Liver (tissue), 9 donors: ENCODE results near the gene LCE1C. TPM values are rescaled to one million over a fixed set of nuclear protein-coding genes. Genes with fewer than 3 reads are reported as not detected.

ENCODE experiments used
- DNase-seq: peaks from one replicate; pipeline ENCODE4 v3.0.0-alpha.2; 2017; ENCODE audit warnings: low spot score
- H3K27ac ChIP-seq, 2 donors: one replicate each; pipeline ENCODE4 v1.7.0; 2013; ENCODE audit warnings: inconsistent platforms in 2 of 2, low read length in 2 of 2, control low read depth in 1 of 2, low read depth in 1 of 2, mild to moderate bottlenecking in 1 of 2
- H3K27me3 ChIP-seq, 4 donors: one replicate each; pipeline versions ENCODE4 v1.6.1 to v1.7.0; 2013; ENCODE audit warnings: low read length in 3 of 4, inconsistent platforms in 1 of 4, mild to moderate bottlenecking in 1 of 4, moderate library complexity in 1 of 4; ENCODE audit not compliant: control insufficient read depth in 4 of 4, insufficient read depth in 4 of 4
- H3K36me3 ChIP-seq, 4 donors: one replicate each; pipeline versions ENCODE4 v1.6.1 to v1.7.0; 2013; ENCODE audit warnings: low read length in 3 of 4, mild to moderate bottlenecking in 3 of 4, low read depth in 1 of 4, moderate library complexity in 1 of 4; ENCODE audit not compliant: control insufficient read depth in 4 of 4, insufficient read depth in 3 of 4
- H3K4me1 ChIP-seq, 4 donors: one replicate each; pipeline versions ENCODE4 v1.6.1 to v1.7.0; 2013; ENCODE audit warnings: low read length in 3 of 4, mild to moderate bottlenecking in 3 of 4, moderate library complexity in 1 of 4; ENCODE audit not compliant: control insufficient read depth in 4 of 4, insufficient read depth in 4 of 4
- H3K4me3 ChIP-seq, 3 donors: one replicate each; pipeline versions ENCODE4 v1.6.1 to v1.7.0; 2013; ENCODE audit warnings: low read length in 3 of 3, control low read depth in 1 of 3, low read depth in 1 of 3, mild to moderate bottlenecking in 1 of 3
- H3K9ac ChIP-seq, 2 donors: one replicate each; pipeline ENCODE4 v1.7.0; 2013; ENCODE audit warnings: low read length in 2 of 2, mild to moderate bottlenecking in 2 of 2, moderate library complexity in 2 of 2, control low read depth in 1 of 2, low read depth in 1 of 2
- H3K9me3 ChIP-seq, 4 donors: one replicate each; pipeline versions ENCODE4 v1.6.1 to v1.7.0; 2013; ENCODE audit warnings: low read length in 3 of 4; ENCODE audit not compliant: control insufficient read depth in 4 of 4
- CTCF ChIP-seq: fragments of 150-350 bp; IDR thresholded peaks from 2 replicates; pipeline ENCODE4 v1.5.1; 2017; ENCODE audit warnings: improper control_type of control experiment, low read depth, low read length; ENCODE audit not compliant: missing input control
- EGR1 ChIP-seq, 2 donors: IDR thresholded peaks; 2 replicates each; pipeline ENCODE4 v1.6.1; 2016 to 2018; ENCODE audit warnings: antibody characterized with exemption in 2 of 2, low read depth in 2 of 2
- FOXA1 ChIP-seq: IDR thresholded peaks from 2 replicates; pipeline ENCODE4 v1.6.1; 2016; ENCODE audit warnings: antibody characterized with exemption
- GABPA ChIP-seq, 2 donors: IDR thresholded peaks in 1 of 2; conservative IDR thresholded peaks in 1 of 2; 2 replicates each; pipeline ENCODE4 v1.6.1; 2016; ENCODE audit warnings: antibody characterized with exemption in 2 of 2, mild to moderate bottlenecking in 1 of 2, moderate library complexity in 1 of 2
- HNF4A ChIP-seq, 2 donors: conservative IDR thresholded peaks; 2 replicates each; pipeline ENCODE4 v1.6.1; 2016; ENCODE audit warnings: antibody characterized with exemption in 2 of 2, mild to moderate bottlenecking in 2 of 2
- HNF4G ChIP-seq: IDR thresholded peaks from 2 replicates; pipeline ENCODE4 v1.6.1; 2016; ENCODE audit warnings: antibody characterized with exemption
- NR2F2 ChIP-seq: IDR thresholded peaks from 2 replicates; pipeline ENCODE4 v1.6.1; 2016; ENCODE audit warnings: antibody characterized with exemption
- RAD21 ChIP-seq, 2 donors: IDR thresholded peaks; 2 replicates each; pipeline ENCODE4 v1.6.1; 2016; ENCODE audit warnings: antibody characterized with exemption in 2 of 2, mild to moderate bottlenecking in 2 of 2
- REST ChIP-seq: IDR thresholded peaks from 2 replicates; pipeline ENCODE4 v1.6.1; 2016; ENCODE audit warnings: antibody characterized with exemption, mild to moderate bottlenecking
- RXRA ChIP-seq, 2 donors: IDR thresholded peaks; 2 replicates each; pipeline ENCODE4 v1.6.1; 2017 to 2018; ENCODE audit warnings: antibody characterized with exemption in 2 of 2, mild to moderate bottlenecking in 1 of 2
- SP1 ChIP-seq: IDR thresholded peaks from 2 replicates; pipeline ENCODE4 v1.6.1; 2018; ENCODE audit warnings: antibody characterized with exemption, mild to moderate bottlenecking
- TAF1 ChIP-seq: conservative IDR thresholded peaks from 2 replicates; pipeline ENCODE4 v1.6.1; 2016; ENCODE audit warnings: antibody characterized with exemption, mild to moderate bottlenecking
- YY1 ChIP-seq: IDR thresholded peaks from 2 replicates; pipeline ENCODE4 v1.6.1; 2016; ENCODE audit warnings: antibody characterized with exemption, mild to moderate bottlenecking
- ZBTB33 ChIP-seq: IDR thresholded peaks from 2 replicates; pipeline ENCODE4 v1.6.1; 2016; ENCODE audit warnings: antibody characterized with exemption
- WGBS: extraction: QIAGEN DNeasy Blood & Tissue Kit; methylation state at CpG from one replicate; pipeline ENCODE4 v1.1.7; 2013; 5-methylcytosine and 5-hydroxymethylcytosine counted together
- polyA plus RNA-seq, 2 donors: library from polyadenylated mRNA; stranded (reverse) in 1 of 2; unstranded in 1 of 2; fragments of 200-250 nt in 1 of 2; fragments of >200 nt in 1 of 2; fragmentation: Nextera tagmentation in 1 of 2; extraction: Ambion mirVana in 1 of 2; gene quantifications; one replicate each; pipeline versions ENCODE4 v1.2.1 to v1.2.3, GENCODE V29; 2013 to 2015
- total RNA-seq, 2 donors: library from RNA; depleted of rRNA; stranded (reverse); fragments of >200 nt; gene quantifications; one replicate each; pipeline ENCODE4 v1.2.3, GENCODE V29; 2014
- TF ChIP-seq, protein P1 (sequence below): IDR thresholded peaks from 2 replicates; pipeline ENCODE4 v1.6.1; 2016; ENCODE audit warnings: antibody characterized with exemption
- donor health status: healthy.
- donor health status: healthy.
- donor health status: healthy.
- donor health status: healthy.
- donor health status: healthy.

The LCE1C gene
- total and polyA plus RNA-seq, 4 donors, result not detected

DNA sequence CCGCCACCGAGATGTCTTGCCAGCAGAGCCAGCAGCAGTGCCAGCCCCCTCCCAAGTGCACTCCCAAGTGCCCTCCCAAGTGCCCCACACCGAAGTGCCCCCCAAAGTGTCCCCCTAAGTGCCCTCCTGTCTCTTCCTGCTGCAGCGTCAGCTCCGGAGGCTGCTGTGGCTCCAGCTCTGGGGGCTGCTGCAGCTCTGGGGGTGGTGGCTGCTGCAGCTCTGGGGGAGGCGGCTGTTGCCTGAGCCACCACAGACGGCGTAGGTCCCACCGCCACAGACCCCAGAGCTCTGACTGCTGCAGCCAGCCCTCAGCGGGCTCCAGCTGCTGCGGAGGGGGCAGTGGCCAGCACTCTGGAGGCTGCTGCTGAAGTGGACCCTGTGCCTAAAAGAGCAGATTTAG is 30.1 kb downstream of the LCE1C start:
- TF ChIP-seq TAF1 (no peak), HNF4G (no peak), NR2F2 (no peak), EGR1 (IDR thresholded peaks at IDR 0.05; ENCODE audit: low read depth in 2 of 2) (no peak), CTCF (no peak)
- TF ChIP-seq, protein P1, sequence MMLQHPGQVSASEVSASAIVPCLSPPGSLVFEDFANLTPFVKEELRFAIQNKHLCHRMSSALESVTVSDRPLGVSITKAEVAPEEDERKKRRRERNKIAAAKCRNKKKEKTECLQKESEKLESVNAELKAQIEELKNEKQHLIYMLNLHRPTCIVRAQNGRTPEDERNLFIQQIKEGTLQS, result no peak
- Histone ChIP-seq H3K9me3 (no peaks in the 10 kb centered on the region), H3K9ac (no peak overlapping the region), H3K27me3 (peaks cover 0 to 10% (median 1%) of the 10 kb centered on the region in 4 donors), H3K4me1 (no peaks in the 10 kb centered on the region), H3K27ac (no peak overlapping the region), H3K4me3 (no peak overlapping the region), H3K36me3 (no peaks in the 10 kb centered on the region)
- no peak for DNase-seq
- WGBS, result 84% methylated on average over 11 of the region's 11 CpGs

DNA sequence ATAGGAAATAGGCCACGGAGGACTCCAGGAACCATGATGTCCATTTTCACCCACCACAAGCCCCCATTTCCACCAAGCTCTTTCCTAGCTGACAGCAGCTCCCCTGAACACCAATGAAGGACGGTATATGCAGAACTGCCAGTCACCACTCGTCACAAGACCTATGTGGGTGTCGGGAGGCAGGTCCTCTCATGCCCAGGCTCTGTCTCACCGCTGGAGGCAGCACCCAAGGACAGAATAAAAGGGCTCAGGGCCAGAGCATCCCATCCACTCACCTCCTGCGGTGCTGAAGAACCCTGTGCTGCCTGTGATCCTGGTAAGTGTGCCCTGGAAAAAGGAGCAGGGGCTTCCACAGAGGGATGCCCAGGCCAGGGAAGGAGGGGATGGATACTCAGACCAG is 31.6 kb downstream of the LCE1C start, which contains the start of gene LCE1F:
LCE1F (plus strand) TSS at position 266 of the 400 bp plus-strand sequence. CDS start 1,232 bp downstream, outside the sequence.
- no peak within 1 kb of the TSS for H3K9ac ChIP-seq

More for the DNA sequence above, 31.6 kb downstream of the LCE1C start, which contains the start of gene LCE1F:
- no peak within 1 kb of the TSS for H3K27ac ChIP-seq
- H3K27me3 ChIP-seq, result peaks cover 0 to 10% (median 1%) of the 10 kb centered on the region in 4 donors
- TF ChIP-seq FOXA1, result no peak
- TF ChIP-seq HNF4G, result no peak
- TF ChIP-seq REST, result no peak
- no peak for TF ChIP-seq RXRA (IDR thresholded peaks at IDR 0.05)
- no peak for TF ChIP-seq HNF4A (conservative IDR thresholded peaks at IDR 0.05)
- TF ChIP-seq TAF1, result no peak
- no peak for TF ChIP-seq RAD21 (IDR thresholded peaks at IDR 0.05)
- TF ChIP-seq YY1, result no peak
- no peak for TF ChIP-seq SP1
- TF ChIP-seq ZBTB33, result no peak
- no peak for TF ChIP-seq GABPA (IDR thresholded peaks at IDR 0.05 in 1 of 2, conservative IDR thresholded peaks at IDR 0.05 in 1 of 2)
- no peak for TF ChIP-seq NR2F2
- TF ChIP-seq CTCF, result no peak
- H3K4me1 ChIP-seq, result no peaks in the 10 kb centered on the region
- no peak for DNase-seq
- WGBS, result 69% methylated on average over 6 of the region's 6 CpGs
- H3K4me3 ChIP-seq, result no peak within 1 kb of the TSS
- H3K36me3 ChIP-seq, result no peaks in the 10 kb centered on the region
- no peaks in the 10 kb centered on the region for H3K9me3 ChIP-seq
